DOHH2 (cell line): ENCODE results near the gene CPEB3.

ENCODE experiments used
- CTCF ChIP-seq: fragments of 200-600 bp; sonication (generic); IDR thresholded peaks from one replicate; pipeline ENCODE4 v1.5.1; 2014; ENCODE audit warnings: antibody characterized with exemption, mild to moderate bottlenecking, low read depth, low read length; ENCODE audit not compliant: poor library complexity, severe bottlenecking
- EZH2phosphoT487 ChIP-seq: fragments of 200-600 bp; sonication (generic); IDR thresholded peaks from 2 replicates; pipeline ENCODE4 v1.6.1; 2017; ENCODE audit warnings: borderline replicate concordance, mild to moderate bottlenecking, antibody characterized with exemption, low read length, moderate library complexity, mixed read lengths

DNA sequence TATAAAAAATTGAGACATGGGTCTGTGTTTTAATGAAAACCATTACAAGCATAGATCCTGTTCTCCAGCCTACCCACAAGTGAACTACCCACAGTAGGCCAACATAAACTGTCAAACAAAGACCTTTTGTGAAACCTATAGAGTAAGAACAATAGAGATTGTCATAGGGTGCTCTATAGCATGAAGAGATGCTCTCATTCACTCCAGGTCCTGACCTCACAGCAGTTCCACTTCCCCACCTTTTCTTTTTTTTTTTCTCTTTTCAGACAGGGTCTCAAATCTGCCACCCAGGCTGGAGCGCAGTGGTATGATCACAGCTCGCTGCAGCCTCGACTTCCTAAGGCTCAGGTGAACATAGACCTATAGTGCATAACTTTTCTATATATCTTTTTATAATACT lies 72.3 kb downstream of the CPEB3 start:
- TF ChIP-seq CTCF, result no peak
- TF ChIP-seq EZH2phosphoT487, result no peak
